Measurements from ENCODE around the gene PHF20. TPM values are rescaled to one million over a fixed set of nuclear protein-coding genes. Genes with fewer than 3 reads are reported as not detected.

PHF20 gene
- total RNA-seq, 2 experiments from 2014 or later, result 57.9 to 58.8 TPM

DNA sequence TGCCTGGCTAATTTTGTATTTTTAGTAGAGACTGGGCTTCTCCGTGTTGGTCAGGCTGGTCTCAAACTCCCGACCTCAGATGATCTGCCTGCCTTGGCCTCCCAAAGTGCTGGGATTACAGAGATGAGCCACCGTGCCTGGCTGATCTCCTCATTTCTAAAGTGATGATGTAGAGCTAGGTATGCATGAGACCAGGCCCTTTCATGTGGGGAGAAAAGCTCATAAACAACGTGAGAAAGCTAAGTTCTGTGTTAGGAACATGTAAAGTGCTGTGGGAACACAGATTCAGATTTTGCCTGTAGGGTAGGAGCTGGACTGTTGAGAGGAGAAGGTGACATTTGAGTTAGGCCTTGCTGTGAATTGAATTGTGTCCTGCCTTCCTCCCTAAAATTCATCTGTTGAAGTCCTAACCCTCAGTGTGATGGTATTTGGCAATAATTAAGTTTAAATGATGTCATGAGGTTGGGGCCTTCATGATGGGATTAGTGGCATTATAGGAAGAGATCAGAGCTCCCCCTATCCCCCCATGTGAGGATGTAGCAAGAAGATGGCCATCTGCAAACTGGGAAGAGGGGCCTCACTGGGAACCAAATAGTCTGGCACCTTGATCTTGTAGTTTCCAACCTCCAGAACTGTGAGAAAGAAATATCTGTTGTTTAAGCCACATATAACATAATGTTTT lies 133.3 kb downstream of the PHF20 start:
- DNase-seq (no peak), ATAC-seq (no peak)
- TF ChIP-seq, protein P1, sequence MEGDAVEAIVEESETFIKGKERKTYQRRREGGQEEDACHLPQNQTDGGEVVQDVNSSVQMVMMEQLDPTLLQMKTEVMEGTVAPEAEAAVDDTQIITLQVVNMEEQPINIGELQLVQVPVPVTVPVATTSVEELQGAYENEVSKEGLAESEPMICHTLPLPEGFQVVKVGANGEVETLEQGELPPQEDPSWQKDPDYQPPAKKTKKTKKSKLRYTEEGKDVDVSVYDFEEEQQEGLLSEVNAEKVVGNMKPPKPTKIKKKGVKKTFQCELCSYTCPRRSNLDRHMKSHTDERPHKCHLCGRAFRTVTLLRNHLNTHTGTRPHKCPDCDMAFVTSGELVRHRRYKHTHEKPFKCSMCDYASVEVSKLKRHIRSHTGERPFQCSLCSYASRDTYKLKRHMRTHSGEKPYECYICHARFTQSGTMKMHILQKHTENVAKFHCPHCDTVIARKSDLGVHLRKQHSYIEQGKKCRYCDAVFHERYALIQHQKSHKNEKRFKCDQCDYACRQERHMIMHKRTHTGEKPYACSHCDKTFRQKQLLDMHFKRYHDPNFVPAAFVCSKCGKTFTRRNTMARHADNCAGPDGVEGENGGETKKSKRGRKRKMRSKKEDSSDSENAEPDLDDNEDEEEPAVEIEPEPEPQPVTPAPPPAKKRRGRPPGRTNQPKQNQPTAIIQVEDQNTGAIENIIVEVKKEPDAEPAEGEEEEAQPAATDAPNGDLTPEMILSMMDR (IDR thresholded peaks at IDR 0.05), result no peak
- Mint-ChIP-seq H3K9me3 (no peaks in the 10 kb centered on the region), H3K4me1 (ENCODE audit: low read depth) (peaks cover 29% of the 10 kb centered on the region), H3K27me3 (no peaks in the 10 kb centered on the region), H3K27ac (no peak overlapping the region), H3K36me3 (ENCODE audit: low read depth) (peaks cover 18% of the 10 kb centered on the region), H3K4me3 (no peak overlapping the region)
- ChIA-PET CTCF (interaction anchor here (0.9 to 1.3 kb wide), 2 partner anchors 20 to 42 kb away, joined by 3 read pairs; no protein-coding TSS in a partner anchor), POLR2A (interaction anchor here (0.5 to 0.9 kb wide), 2 partner anchors 14 to 26 kb away, joined by 3 to 4 read pairs; no protein-coding TSS in a partner anchor)
- intact Hi-C loops (cut with micrococcal nuclease), result no loop called here

DNA sequence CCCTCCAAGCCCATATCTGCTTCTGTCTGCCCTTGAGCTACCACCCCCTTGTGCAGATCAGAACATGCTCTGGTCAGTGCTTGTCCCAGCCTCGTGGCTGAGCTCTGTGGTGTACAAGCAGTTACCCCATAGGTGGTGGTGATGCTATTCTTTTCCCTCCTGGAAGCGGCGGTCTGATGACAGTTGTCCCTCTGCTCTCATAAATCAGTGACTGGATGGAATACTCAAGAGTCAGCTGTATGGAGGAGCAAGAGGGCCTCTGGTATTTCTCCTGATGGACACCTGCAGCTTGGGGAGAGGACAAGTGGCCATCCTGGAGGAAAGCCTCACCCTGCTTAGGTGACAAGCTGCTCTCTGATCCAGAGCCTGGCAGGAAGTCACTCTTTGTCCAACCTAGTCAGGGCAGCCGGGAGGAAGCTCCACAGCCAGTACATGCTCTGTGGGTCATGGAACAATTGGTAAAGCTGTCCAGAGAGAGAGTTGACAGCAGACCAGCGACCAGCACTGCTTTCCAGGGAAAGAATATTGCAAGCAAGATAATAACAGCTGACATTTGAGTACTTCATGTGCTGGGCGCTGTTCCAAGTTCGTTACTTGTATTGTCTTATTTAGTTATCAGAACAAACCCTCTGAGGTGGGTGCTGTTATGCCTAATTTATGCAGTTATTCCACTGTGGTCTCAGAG lies 135.3 kb downstream of the PHF20 start:
- no peak for ATAC-seq
- TF ChIP-seq, protein P1 (IDR thresholded peaks at IDR 0.05), result no peak
- CTCF ChIA-PET, result interaction anchor here (1.3 kb wide), 1 partner anchor 13 kb away, joined by 3 read pairs; no protein-coding TSS in a partner anchor
- intact Hi-C loops (cut with micrococcal nuclease), result no loop called here
- Mint-ChIP-seq H3K4me3 (no peak overlapping the region), H3K27ac (no peak overlapping the region), H3K4me1 (ENCODE audit: low read depth) (peaks cover 28% of the 10 kb centered on the region), H3K27me3 (no peaks in the 10 kb centered on the region), H3K9me3 (no peaks in the 10 kb centered on the region), H3K36me3 (ENCODE audit: low read depth) (peaks cover 14% of the 10 kb centered on the region)
- POLR2A ChIA-PET, result interaction anchor here (1.0 kb wide), 1 partner anchor 10 kb away, joined by 3 read pairs; no protein-coding TSS in a partner anchor
- no peak for DNase-seq

DNA sequence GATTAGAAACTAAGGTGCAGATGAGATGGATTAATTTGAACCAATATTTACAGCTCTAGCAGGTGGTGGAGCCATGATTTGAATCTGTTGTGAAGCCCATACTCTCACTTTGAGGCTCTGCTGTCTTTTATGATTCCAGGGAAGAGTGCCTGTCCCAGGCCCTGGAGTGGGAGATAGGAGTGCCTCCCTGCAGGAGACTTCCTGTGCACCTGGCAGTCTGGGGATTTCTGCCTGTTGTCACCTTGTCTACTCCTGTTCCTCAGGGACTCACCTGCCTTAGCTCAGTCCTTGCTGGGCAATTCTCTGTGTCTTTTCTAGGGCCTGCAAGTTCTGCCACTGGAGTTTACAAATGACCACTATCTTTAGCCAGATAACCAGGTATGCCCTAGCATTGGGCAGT lies 136.2 kb downstream of the PHF20 start:
- no peak for DNase-seq
- H3K36me3 Mint-ChIP-seq (ENCODE audit: low read depth), result peaks cover 14% of the 10 kb centered on the region
- CTCF ChIA-PET, result interaction anchor here (2.1 kb wide), 1 partner anchor 39 kb away, joined by 7 read pairs; no protein-coding TSS in a partner anchor
- no peaks in the 10 kb centered on the region for H3K9me3 Mint-ChIP-seq
- POLR2A ChIA-PET, result no interaction called here
- intact Hi-C loops (cut with micrococcal nuclease), result no loop called here
- H3K4me3 Mint-ChIP-seq, result no peak overlapping the region
- no peak for ATAC-seq
- no peaks in the 10 kb centered on the region for H3K27me3 Mint-ChIP-seq
- H3K27ac Mint-ChIP-seq, result no peak overlapping the region
- TF ChIP-seq, protein P1 (IDR thresholded peaks at IDR 0.05), result no peak
- H3K4me1 Mint-ChIP-seq (ENCODE audit: low read depth), result peaks cover 25% of the 10 kb centered on the region

DNA sequence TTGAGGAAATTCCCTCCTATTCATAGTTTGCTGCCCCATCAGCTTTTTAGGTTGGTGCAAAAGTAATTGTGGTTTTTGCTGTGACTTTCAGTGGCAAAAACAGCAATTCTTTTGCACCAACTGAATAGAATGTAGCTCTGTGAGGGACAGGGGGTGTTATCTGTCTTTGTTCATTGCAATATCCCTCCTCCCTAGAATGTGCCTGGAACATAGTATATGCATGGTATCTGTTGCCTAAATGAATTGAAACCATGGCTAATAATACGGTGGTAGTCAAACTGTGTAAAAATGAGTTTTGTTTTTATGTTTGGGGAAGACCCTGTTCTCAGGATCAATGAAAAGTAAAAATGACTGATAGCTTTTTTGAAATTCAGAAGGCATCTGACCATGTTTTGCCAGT lies 137.4 kb downstream of the PHF20 start:
- H3K9me3 Mint-ChIP-seq, result no peaks in the 10 kb centered on the region
- H3K4me3 Mint-ChIP-seq, result no peak overlapping the region
- TF ChIP-seq, protein P1 (IDR thresholded peaks at IDR 0.05), result no peak
- no peaks in the 10 kb centered on the region for H3K27me3 Mint-ChIP-seq
- peaks cover 25% of the 10 kb centered on the region for H3K4me1 Mint-ChIP-seq (ENCODE audit: low read depth)
- H3K27ac Mint-ChIP-seq, result peak overlapping the region; percentile 41
- CTCF ChIA-PET, result interaction anchor here (0.9 to 2.1 kb wide), 2 partner anchors 38 to 229 kb away, joined by 3 to 7 read pairs; no protein-coding TSS in a partner anchor
- DNase-seq (no peak), ATAC-seq (peak; percentile 60)
- H3K36me3 Mint-ChIP-seq (ENCODE audit: low read depth), result peaks cover 20% of the 10 kb centered on the region
- intact Hi-C loops (cut with micrococcal nuclease), result no loop called here
- POLR2A ChIA-PET, result interaction anchor here (1.0 to 1.3 kb wide), 2 partner anchors 46 to 190 kb away, joined by 3 read pairs; no protein-coding TSS in a partner anchor
